HepG2 (cell line): ENCODE data around the gene FCAMR. TPM values are rescaled to one million over a fixed set of nuclear protein-coding genes. Genes with fewer than 3 reads are reported as not detected.

ENCODE experiments used
- ATAC-seq: fragments of 200-7000 bp; cut with Tn5 transposase; 3 replicates; pipeline ENCODE4 v1.9.1; 2020; ENCODE audit warnings: mild to moderate bottlenecking, moderate library complexity
- BruUV-seq: library from RNA; stranded (reverse); fragments of 400-500 nt; replicated peaks from 2 replicates; lab custom pipeline; 2021; lab: Mats Ljungman, UMichigan
- CTCF ChIA-PET: fragments of 300-600 bp; formaldehyde crosslinking; extraction: SDS; loops from one replicate; lab custom pipeline; 2021; ENCODE audit warnings: low total read pairs, inconsistent platforms, low intra/inter-chr PET ratio; lab: Yijun Ruan, JAX
- POLR2A ChIA-PET: fragments of 350-600 bp; sonication (Branson Sonifier 250); formaldehyde crosslinking; loops from one replicate; lab custom pipeline; 2020; ENCODE audit warnings: antibody characterized with exemption, inconsistent platforms; lab: Yijun Ruan, JAX
- DNase-seq: peaks from one replicate; pipeline ENCODE4 v3.0.0-alpha.2; 2015; ENCODE audit warnings: low spot score
- FAIRE-seq: peaks from 3 replicates; lab custom pipeline; 2011; peaks lifted over from hg19 to GRCh38; lab: Jason Lieb, UNC
- H2AFZ ChIP-seq: one replicate; pipeline ENCODE4 v1.6.1; 2011; ENCODE audit warnings: low read length, inconsistent platforms
- H3K27ac ChIP-seq: fragments of 300-600 bp; 3 replicates; pipeline ENCODE4 v1.8.0; 2011; ENCODE audit warnings: mixed run types, mild to moderate bottlenecking, mixed read lengths, low read length, inconsistent platforms; ENCODE audit not compliant: insufficient read depth; ENCODE audit errors: extremely low read length
- H3K27me3 ChIP-seq, 2 experiments: fragments of 200-600 bp in 1 of 2; 2 replicates in 1 of 2; 3 replicates in 1 of 2; pipeline versions ENCODE4 v1.6.0 to v1.8.0; 2011; ENCODE audit warnings: low read length in 2 of 2, mild to moderate bottlenecking in 2 of 2, moderate library complexity in 2 of 2, inconsistent platforms in 1 of 2; ENCODE audit not compliant: insufficient read depth in 2 of 2, control insufficient read depth in 1 of 2
- H3K36me3 ChIP-seq, 2 experiments: fragments of 200-600 bp in 1 of 2; replicated peaks in 1 of 2; 2 replicates in 1 of 2; 3 replicates in 1 of 2; pipeline versions ENCODE4 v1.5.1 to v1.8.0; 2011; ENCODE audit warnings: low read length in 2 of 2, inconsistent platforms in 1 of 2; ENCODE audit not compliant: insufficient read depth in 2 of 2, control insufficient read depth in 1 of 2
- H3K4me1 ChIP-seq: 2 replicates; pipeline ENCODE4 v1.5.1; 2012; ENCODE audit warnings: low read length, inconsistent platforms; ENCODE audit not compliant: insufficient read depth
- H3K4me2 ChIP-seq: 2 replicates; pipeline ENCODE4 v1.6.0; 2011; ENCODE audit warnings: low read depth, low read length, inconsistent platforms
- H3K4me3 ChIP-seq, 3 experiments: fragments of 200-600 bp in 1 of 3; sonication (generic), shearing (Covaris generic) in 1 of 3; replicated peaks in 1 of 3; 2 replicates each; pipeline ENCODE4 v1.5.1; 2011 to 2016; ENCODE audit warnings: low read length in 3 of 3, inconsistent platforms in 2 of 3, low read depth in 2 of 3, mild to moderate bottlenecking in 2 of 3, control low read depth in 1 of 3, mixed read lengths in 1 of 3; ENCODE audit not compliant: insufficient read depth in 1 of 3
- H3K79me2 ChIP-seq: one replicate; pipeline ENCODE4 v1.6.1; 2011; ENCODE audit warnings: low read length, inconsistent platforms; ENCODE audit not compliant: insufficient read depth
- H3K9ac ChIP-seq: 2 replicates; pipeline ENCODE4 v1.6.0; 2011; ENCODE audit warnings: mild to moderate bottlenecking, low read depth, low read length, inconsistent platforms; ENCODE audit not compliant: insufficient read depth
- H3K9me3 ChIP-seq: 2 replicates; pipeline ENCODE4 v1.5.1; 2012; ENCODE audit warnings: mild to moderate bottlenecking, low read length
- H4K20me1 ChIP-seq: 2 replicates; pipeline ENCODE4 v1.6.0; 2011; ENCODE audit warnings: inconsistent platforms, mild to moderate bottlenecking, low read length, moderate library complexity; ENCODE audit not compliant: insufficient read depth
- CHD4 ChIP-seq: fragments of 200-600 bp; sonication (generic); IDR thresholded peaks from 2 replicates; pipeline ENCODE4 v1.7.0; 2017; ENCODE audit warnings: mild to moderate bottlenecking, low read length, borderline replicate concordance
- EP300 ChIP-seq, 3 experiments: sonication (generic) in 1 of 3; formaldehyde crosslinking in 1 of 3; IDR thresholded peaks; 2 replicates each; pipeline versions ENCODE4 v1.5.1 to v1.6.1; 2011 to 2020; ENCODE audit warnings: low read depth in 2 of 3, low read length in 2 of 3, borderline replicate concordance in 1 of 3, improper control_type of control experiment in 1 of 3, mild to moderate bottlenecking in 1 of 3, missing genetic modification reagents in 1 of 3, moderate library complexity in 1 of 3
- FOSL2 ChIP-seq: sonication (generic); formaldehyde crosslinking; IDR thresholded peaks from 2 replicates; pipeline ENCODE4 v1.4.0; 2020; ENCODE audit warnings: missing genetic modification reagents
- FOXA3 ChIP-seq: IDR thresholded peaks from 2 replicates; pipeline ENCODE4 v1.6.1; 2016; ENCODE audit warnings: missing genetic modification reagents, missing compliant biosample characterization
- GATAD1 ChIP-seq: IDR thresholded peaks from 2 replicates; pipeline ENCODE4 v1.6.1; 2016; ENCODE audit warnings: missing genetic modification reagents, missing compliant biosample characterization
- HMG20A ChIP-seq: IDR thresholded peaks from 2 replicates; pipeline ENCODE4 v1.6.1; 2016; ENCODE audit warnings: borderline replicate concordance
- MED1 ChIP-seq: sonication (generic); formaldehyde crosslinking; IDR thresholded peaks from 2 replicates; pipeline ENCODE4 v1.4.0; 2020; ENCODE audit warnings: missing genetic modification reagents
- MLX ChIP-seq: IDR thresholded peaks from 2 replicates; pipeline ENCODE4 v1.6.1; 2016
- PATZ1 ChIP-seq: sonication (generic); formaldehyde crosslinking; IDR thresholded peaks from 2 replicates; pipeline ENCODE4 v1.4.0; 2020; ENCODE audit warnings: missing genetic modification reagents
- PITX1 ChIP-seq: sonication (generic); formaldehyde crosslinking; IDR thresholded peaks from 2 replicates; pipeline ENCODE4 v1.5.1; 2020; ENCODE audit warnings: mild to moderate bottlenecking, missing genetic modification reagents
- SOX13 ChIP-seq, 3 experiments: fragments of 450-650 bp in 1 of 3; sonication (generic) in 1 of 3; formaldehyde crosslinking in 1 of 3; IDR thresholded peaks in 2 of 3; conservative IDR thresholded peaks in 1 of 3; 2 replicates each; pipeline versions ENCODE4 v1.5.0 to v1.6.1; 2016 to 2020; ENCODE audit warnings: antibody characterized with exemption in 1 of 3, mild to moderate bottlenecking in 1 of 3, missing compliant biosample characterization in 1 of 3, missing genetic modification reagents in 1 of 3, moderate library complexity in 1 of 3
- TEAD2 ChIP-seq: sonication (generic); formaldehyde crosslinking; IDR thresholded peaks from 2 replicates; pipeline ENCODE4 v1.9.0; 2021; ENCODE audit warnings: missing genetic modification reagents
- TEAD3 ChIP-seq: optimal IDR thresholded peaks from 2 replicates; pipeline ENCODE3; 2016; ENCODE audit warnings: borderline replicate concordance
- TFDP2 ChIP-seq: sonication (generic); formaldehyde crosslinking; IDR thresholded peaks from 2 replicates; pipeline ENCODE4 v1.4.0; 2020; ENCODE audit warnings: missing genetic modification reagents
- ZNF430 ChIP-seq: sonication (generic); formaldehyde crosslinking; IDR thresholded peaks from 2 replicates; pipeline ENCODE4 v1.9.0; 2021; ENCODE audit warnings: mild to moderate bottlenecking, missing genetic modification reagents
- ZNF724P ChIP-seq: sonication (generic); formaldehyde crosslinking; IDR thresholded peaks from 2 replicates; pipeline ENCODE4 v1.8.0; 2022; ENCODE audit warnings: missing genetic modification reagents, borderline replicate concordance
- WGBS: methylation state at CpG from one replicate; pipeline ENCODE4 v1.1.6; 2017; ENCODE audit warnings: low lambda C conversion rate; 5-methylcytosine and 5-hydroxymethylcytosine counted together
- in situ Hi-C: cut with HindIII; loops from 2 replicates; pipeline ENCODE4 v1.10.0; 2017; ENCODE audit warnings: low pct_unique_long_range_greater_than_20kb; ENCODE audit not compliant: extremely low pct_ligation_motif_present
- intact Hi-C: fragments of 100-400 bp; cut with micrococcal nuclease; formaldehyde crosslinking; loops from one replicate; pipeline ENCODE4 v1.10.0; 2022; ENCODE audit not compliant: unreplicated experiment
- polyA plus RNA-seq, 8 experiments: library from polyadenylated mRNA; depleted of rRNA in 3 of 8; stranded (reverse) in 7 of 8; unstranded in 1 of 8; fragments of >200 nt; fragmentation: Illumina TruSeq in 4 of 8; extraction: Trizol in 4 of 8; gene quantifications; 2 replicates each; pipeline versions ENCODE4 v1.2.1 to v1.2.3, GENCODE V29; 2011 to 2016; ENCODE audit warnings: low read depth in 4 of 8, missing spikeins in 1 of 8, mixed read lengths in 1 of 8; ENCODE audit not compliant: insufficient read depth in 1 of 8
- total RNA-seq, 5 experiments: library from RNA; depleted of rRNA; stranded (reverse); fragments of >200 nt; fragmentation: Illumina TruSeq; extraction: Trizol; gene quantifications; 2 replicates each; pipeline ENCODE4 v1.2.3, GENCODE V29; 2016; ENCODE audit warnings: low read depth in 1 of 5

Gene FCAMR
- total and polyA plus RNA-seq, 2 of the 13 experiments (the other 11 are each of a cell fraction or from before 2014, with no cell fraction given), result not detected

GRCh38 chr1:207007352-207008033 lies 37.2 kb upstream of the FCAMR start:
- Histone ChIP-seq H3K4me2 (peak overlapping the region; percentile 57), H3K4me3 (no peak overlapping the region; a peak in 1 of 6 replicates), H3K9ac (0 out of 2 replicates have a peak overlapping the region, but pooled peaks have one; percentile 24), H3K27ac (peak overlapping the region; percentile 71), H4K20me1 (no peaks in the 10 kb centered on the region), H3K4me1 (peaks cover 86% of the 10 kb centered on the region), H2AFZ (no peak overlapping the region), H3K9me3 (no peaks in the 10 kb centered on the region), H3K79me2 (no peaks in the 10 kb centered on the region), H3K36me3 (no peaks in the 10 kb centered on the region), H3K27me3 (no peaks in the 10 kb centered on the region)
- no TSS peak for BruUV-seq
- FAIRE-seq, result peak; percentile 49
- in situ Hi-C loops (no loop called here), intact Hi-C loops (no loop called here)
- ChIA-PET CTCF (no interaction called here), POLR2A (interaction anchor here (1.1 kb wide), 1 partner anchor 45 kb away, joined by 3 read pairs; the partner anchor contains the start of gene PFKFB2)
- 28% methylated on average over 5 of the region's 5 CpGs for WGBS
- DNase-seq, result peak; percentile 94
- ATAC-seq, result peak; percentile 77
- TF ChIP-seq ZNF724P (CRISPR knock-in tag) (no peak), SOX13 (IDR thresholded peaks at IDR 0.05) (0 out of 2 replicates have a peak, but pooled peaks have one; percentile 23), SOX13 (CRISPR knock-in tag; conservative IDR thresholded peaks at IDR 0.05 in 1 of 2, IDR thresholded peaks at IDR 0.05 in 1 of 2) (peak in 1 of 2 experiments; percentile 89; a peak in 2 of 4 replicates), PATZ1 (CRISPR knock-in tag) (peak; percentile 9; the same call in 1 of the 2 replicates), TEAD2 (CRISPR knock-in tag) (no peak), ZNF430 (0 out of 2 replicates have a peak, but pooled peaks have one; percentile 42), CHD4 (0 out of 2 replicates have a peak, but pooled peaks have one; percentile 69), MLX (CRISPR knock-in tag) (no peak), FOSL2 (peak; percentile 11; the same call in 1 of the 2 replicates), TEAD3 (peak; percentile 94), FOXA3 (peak; percentile 19; the same call in 1 of the 2 replicates), MED1 (CRISPR knock-in tag) (peak; percentile 15; the same call in 1 of the 2 replicates), GATAD1 (CRISPR knock-in tag) (0 out of 2 replicates have a peak, but pooled peaks have one; percentile 17), EP300 (IDR thresholded peaks at IDR 0.05; ENCODE audit: low read depth in 2 of 2, low read length in 2 of 2) (peak in 1 of 2 experiments; percentile 44; a peak in 1 of 4 replicates), EP300 (CRISPR knock-in tag; IDR thresholded peaks at IDR 0.05; ENCODE audit: borderline replicate concordance) (no peak; the same call in 1 of the 2 replicates), PITX1 (CRISPR knock-in tag) (peak; percentile 58; the same call in 1 of the 2 replicates), HMG20A (peak; percentile 51; the same call in 1 of the 2 replicates), TFDP2 (no peak)
